SK-N-SH (cell line): ENCODE results near the gene ITIH1. TPM values are rescaled to one million over a fixed set of nuclear protein-coding genes. Genes with fewer than 3 reads are reported as not detected.

Experiments
- CTCF ChIA-PET: fragments of 300-600, 350-600 bp; formaldehyde crosslinking; extraction: SDS; loops from one replicate; lab custom pipeline; 2021; lab: Yijun Ruan, JAX
- POLR2A ChIA-PET: fragments of 350-600 bp; sonication (Branson Sonifier 250); formaldehyde crosslinking; extraction: SDS; loops from one replicate; lab custom pipeline; 2020; ENCODE audit warnings: antibody characterized with exemption, inconsistent platforms; lab: Yijun Ruan, JAX
- DNase-seq: peaks from one replicate; pipeline ENCODE4 v3.0.0; 2012
- H2AFZ ChIP-seq: fragments of 200-600 bp; sonication (generic); 2 replicates; pipeline ENCODE4 v1.8.1; 2016; ENCODE audit warnings: antibody characterized with exemption, mild to moderate bottlenecking, low read depth
- H3F3A ChIP-seq: fragments of 200-600 bp; sonication (generic); replicated peaks from 2 replicates; pipeline ENCODE3; 2016; ENCODE audit warnings: antibody characterized with exemption, mild to moderate bottlenecking; ENCODE audit not compliant: insufficient read depth
- H3K27ac ChIP-seq, 2 experiments: fragments of 200-500 bp in 1 of 2; fragments of 200-600 bp in 1 of 2; sonication (Bioruptor generic) in 1 of 2; sonication (generic), shearing (Covaris generic) in 1 of 2; 2 replicates each; pipeline versions ENCODE4 v1.5.1 to v1.6.1; 2014 to 2016; ENCODE audit warnings: low read depth in 2 of 2, inconsistent platforms in 1 of 2, low read length in 1 of 2, mild to moderate bottlenecking in 1 of 2, mixed read lengths in 1 of 2
- H3K27me3 ChIP-seq: fragments of 200-600 bp; sonication (generic), shearing (Covaris generic); 2 replicates; pipeline ENCODE4 v1.6.1; 2016; ENCODE audit warnings: mixed run types; ENCODE audit not compliant: insufficient read depth
- H3K36me3 ChIP-seq, 2 experiments: fragments of 200-500 bp in 1 of 2; fragments of 200-600 bp in 1 of 2; sonication (Bioruptor generic) in 1 of 2; sonication (generic) in 1 of 2; replicated peaks in 1 of 2; 2 replicates each; pipeline versions ENCODE3 to v1.5.1; 2014 to 2016; ENCODE audit warnings: low read length in 1 of 2, mild to moderate bottlenecking in 1 of 2; ENCODE audit not compliant: insufficient read depth in 2 of 2, control insufficient read depth in 1 of 2
- H3K4me1 ChIP-seq, 2 experiments: fragments of 200-500 bp in 1 of 2; fragments of 200-600 bp in 1 of 2; sonication (Bioruptor generic) in 1 of 2; sonication (generic), shearing (Covaris generic) in 1 of 2; 2 replicates each; pipeline versions ENCODE4 v1.5.1 to v1.6.1; 2014 to 2016; ENCODE audit warnings: low read depth in 1 of 2, low read length in 1 of 2, mixed run types in 1 of 2; ENCODE audit not compliant: insufficient read depth in 2 of 2, control insufficient read depth in 1 of 2
- H3K4me2 ChIP-seq: fragments of 200-600 bp; sonication (generic), shearing (Covaris generic); 2 replicates; pipeline ENCODE4 v1.6.1; 2017; ENCODE audit warnings: mixed run types
- H3K4me3 ChIP-seq, 2 experiments: fragments of 200-500 bp in 1 of 2; fragments of 200-600 bp in 1 of 2; sonication (Bioruptor generic) in 1 of 2; sonication (generic), shearing (Covaris generic) in 1 of 2; 2 replicates each; pipeline versions ENCODE4 v1.5.1 to v1.8.1; 2014 to 2016; ENCODE audit warnings: low read depth in 2 of 2, inconsistent platforms in 1 of 2, low read length in 1 of 2, mild to moderate bottlenecking in 1 of 2, mixed read lengths in 1 of 2, moderate library complexity in 1 of 2
- H3K79me2 ChIP-seq: fragments of 200-600 bp; sonication (generic); 2 replicates; pipeline ENCODE4 v1.8.1; 2017; ENCODE audit warnings: mild to moderate bottlenecking; ENCODE audit not compliant: insufficient read depth
- H3K9ac ChIP-seq: fragments of 200-600 bp; sonication (generic); 2 replicates; pipeline ENCODE4 v1.6.1; 2017; ENCODE audit warnings: mixed run types
- H3K9me2 ChIP-seq: fragments of 200-600 bp; sonication (generic); 2 replicates; pipeline ENCODE4 v1.6.1; 2017; ENCODE audit warnings: mixed run types
- H3K9me3 ChIP-seq: fragments of 200-600 bp; sonication (generic); 2 replicates; pipeline ENCODE4 v1.6.1; 2017; ENCODE audit warnings: mixed run types, mild to moderate bottlenecking, moderate library complexity
- H4K20me1 ChIP-seq: fragments of 200-600 bp; sonication (generic); 2 replicates; pipeline ENCODE4 v1.6.1; 2017; ENCODE audit warnings: mild to moderate bottlenecking, mixed run types; ENCODE audit not compliant: insufficient read depth
- EP300 ChIP-seq, 2 experiments: IDR thresholded peaks; 2 replicates each; pipeline versions ENCODE4 v1.4.0 to v1.6.1; 2012; ENCODE audit warnings: borderline replicate concordance in 1 of 2, low read depth in 1 of 2, low read length in 1 of 2
- EZH2phosphoT487 ChIP-seq: fragments of 200-600 bp; sonication (generic); IDR thresholded peaks from 2 replicates; pipeline ENCODE4 v1.6.1; 2017; ENCODE audit warnings: low read depth, mixed run types, mild to moderate bottlenecking, antibody characterized with exemption, moderate library complexity, borderline replicate concordance
- FOXJ3 ChIP-seq: sonication (generic); formaldehyde crosslinking; IDR thresholded peaks from 2 replicates; pipeline ENCODE4 v1.5.1; 2020; ENCODE audit warnings: mild to moderate bottlenecking, missing genetic modification reagents
- FOXM1 ChIP-seq: IDR thresholded peaks from 2 replicates; pipeline ENCODE4 v1.4.0; 2012; ENCODE audit warnings: low read depth, mild to moderate bottlenecking
- GABPA ChIP-seq: IDR thresholded peaks from 2 replicates; pipeline ENCODE4 v1.4.0; 2012; ENCODE audit warnings: low read depth, mild to moderate bottlenecking
- GATA2 ChIP-seq: sonication (generic); formaldehyde crosslinking; IDR thresholded peaks from 2 replicates; pipeline ENCODE4 v1.5.0; 2020; ENCODE audit warnings: mild to moderate bottlenecking, missing genetic modification reagents
- NFIC ChIP-seq: IDR thresholded peaks from 2 replicates; pipeline ENCODE4 v1.4.0; 2012; ENCODE audit warnings: borderline replicate concordance
- RFX5 ChIP-seq: IDR thresholded peaks from 2 replicates; pipeline ENCODE4 v1.6.1; 2012; ENCODE audit warnings: mild to moderate bottlenecking, improper control_type of control experiment, low read length
- RXRA ChIP-seq: IDR thresholded peaks from 2 replicates; pipeline ENCODE4 v1.4.0; 2012; ENCODE audit warnings: low read depth, mild to moderate bottlenecking, borderline replicate concordance
- SIN3A ChIP-seq: IDR thresholded peaks from 2 replicates; pipeline ENCODE4 v1.6.1; 2012; ENCODE audit warnings: low read depth, mild to moderate bottlenecking, low read length, moderate library complexity, borderline replicate concordance
- SMC3 ChIP-seq: IDR thresholded peaks from 2 replicates; pipeline ENCODE4 v1.6.1; 2012; ENCODE audit warnings: low read depth, low read length, improper control_type of control experiment
- TCF12 ChIP-seq: IDR thresholded peaks from 2 replicates; pipeline ENCODE4 v1.4.0; 2012
- WGBS: methylation state at CpG from one replicate; pipeline ENCODE4 v1.1.6; 2017; ENCODE audit warnings: low lambda C conversion rate; 5-methylcytosine and 5-hydroxymethylcytosine counted together
- polyA plus RNA-seq, 3 experiments: library from polyadenylated mRNA; depleted of rRNA; stranded (reverse); fragments of >200 nt; gene quantifications; 2 replicates each; pipeline ENCODE4 v1.2.3, GENCODE V29; 2012
- TF ChIP-seq, protein P1 (sequence below): fragments of 200-600 bp; sonication (generic); IDR thresholded peaks from 2 replicates; pipeline ENCODE4 v1.6.1; 2017; ENCODE audit warnings: antibody characterized with exemption, mild to moderate bottlenecking, moderate library complexity
- TF ChIP-seq, protein P2 (sequence below): IDR thresholded peaks from 2 replicates; pipeline ENCODE4; 2012
- TF ChIP-seq, protein P3 (sequence below): IDR thresholded peaks from 2 replicates; pipeline ENCODE4 v1.4.0; 2012; ENCODE audit warnings: low read depth
- TF ChIP-seq, protein P4 (sequence below): IDR thresholded peaks from 2 replicates; pipeline ENCODE4 v1.4.0; 2012; ENCODE audit warnings: low read depth, borderline replicate concordance
- TF ChIP-seq, protein P5 (sequence below): IDR thresholded peaks from 2 replicates; pipeline ENCODE4 v1.6.1; 2012; ENCODE audit warnings: mild to moderate bottlenecking, low read depth, low read length, moderate library complexity

Gene ITIH1
- polyA plus RNA-seq, 1 of the 3 experiments (the other 2 are of a cell fraction) = not detected

DNA sequence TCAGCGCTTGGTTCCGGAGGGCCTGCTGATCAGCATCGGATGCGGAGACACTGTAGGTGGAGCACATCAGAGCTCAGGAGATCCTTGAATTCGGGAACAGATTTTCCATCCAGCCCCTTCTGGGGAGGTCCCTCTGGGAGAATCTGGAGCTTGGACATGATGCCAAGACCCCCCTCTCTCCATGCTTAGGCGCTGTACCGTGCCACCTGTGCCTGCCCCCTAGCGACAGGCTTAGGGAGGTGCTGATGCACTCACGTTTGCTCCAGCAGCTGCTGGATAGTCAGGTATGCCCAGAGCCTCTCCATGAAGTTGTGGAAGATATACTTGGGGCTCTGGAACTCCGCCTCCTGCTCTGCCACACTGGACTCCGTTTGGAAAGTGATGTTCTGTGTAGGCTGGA, 43.3 kb downstream of the ITIH1 start:
- ChIA-PET POLR2A (no interaction called here), CTCF (interaction anchor here (0.6 to 2.3 kb wide), 9 partner anchors 9 to 313 kb away, joined by 3 to 8 read pairs (median 3); no protein-coding TSS in a partner anchor)
- H3K79me2 ChIP-seq = no peaks in the 10 kb centered on the region
- no peaks in the 10 kb centered on the region for H3K9me2 ChIP-seq
- H3F3A ChIP-seq = no peaks in the 10 kb centered on the region
- H3K9ac ChIP-seq = no peak overlapping the region
- no peaks in the 10 kb centered on the region; a peak in 1 of 4 replicates for H3K4me1 ChIP-seq
- H3K4me2 ChIP-seq = no peak overlapping the region
- no peak overlapping the region for H3K27ac ChIP-seq
- no peaks in the 10 kb centered on the region for H4K20me1 ChIP-seq
- no peaks in the 10 kb centered on the region for H3K9me3 ChIP-seq
- no peaks in the 10 kb centered on the region for H3K27me3 ChIP-seq
- peak; percentile 64 for DNase-seq
- H2AFZ ChIP-seq = no peak overlapping the region
- no peaks in the 10 kb centered on the region for H3K36me3 ChIP-seq
- no peak overlapping the region for H3K4me3 ChIP-seq
- TF ChIP-seq RXRA = no peak
- TF ChIP-seq, protein P1, sequence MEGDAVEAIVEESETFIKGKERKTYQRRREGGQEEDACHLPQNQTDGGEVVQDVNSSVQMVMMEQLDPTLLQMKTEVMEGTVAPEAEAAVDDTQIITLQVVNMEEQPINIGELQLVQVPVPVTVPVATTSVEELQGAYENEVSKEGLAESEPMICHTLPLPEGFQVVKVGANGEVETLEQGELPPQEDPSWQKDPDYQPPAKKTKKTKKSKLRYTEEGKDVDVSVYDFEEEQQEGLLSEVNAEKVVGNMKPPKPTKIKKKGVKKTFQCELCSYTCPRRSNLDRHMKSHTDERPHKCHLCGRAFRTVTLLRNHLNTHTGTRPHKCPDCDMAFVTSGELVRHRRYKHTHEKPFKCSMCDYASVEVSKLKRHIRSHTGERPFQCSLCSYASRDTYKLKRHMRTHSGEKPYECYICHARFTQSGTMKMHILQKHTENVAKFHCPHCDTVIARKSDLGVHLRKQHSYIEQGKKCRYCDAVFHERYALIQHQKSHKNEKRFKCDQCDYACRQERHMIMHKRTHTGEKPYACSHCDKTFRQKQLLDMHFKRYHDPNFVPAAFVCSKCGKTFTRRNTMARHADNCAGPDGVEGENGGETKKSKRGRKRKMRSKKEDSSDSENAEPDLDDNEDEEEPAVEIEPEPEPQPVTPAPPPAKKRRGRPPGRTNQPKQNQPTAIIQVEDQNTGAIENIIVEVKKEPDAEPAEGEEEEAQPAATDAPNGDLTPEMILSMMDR = peak; percentile 46
- 67% methylated on average over 10 of the region's 11 CpGs for WGBS

DNA sequence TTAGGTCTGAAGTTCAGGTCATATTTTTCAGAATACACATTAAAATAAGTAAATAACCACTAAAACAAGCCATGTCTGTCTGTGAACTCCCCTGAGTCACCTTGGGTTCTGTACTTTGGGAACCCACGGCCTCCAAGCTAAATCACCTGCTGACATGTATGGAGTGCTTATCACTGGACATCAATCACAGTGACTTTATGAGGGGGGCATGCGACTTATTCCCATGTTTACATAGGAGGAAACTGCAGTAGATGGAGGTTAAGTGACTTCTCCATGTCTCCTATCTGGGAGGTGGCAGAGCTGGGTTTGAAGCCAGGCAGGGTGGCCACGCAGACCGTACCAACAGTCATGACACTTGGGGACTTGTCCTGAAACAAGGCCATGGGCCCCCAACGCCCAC, 45.0 kb downstream of the ITIH1 start:
- WGBS = 75% methylated on average over 2 of the region's 5 CpGs
- Histone ChIP-seq H3K9me3 (no peaks in the 10 kb centered on the region), H4K20me1 (no peaks in the 10 kb centered on the region), H3K4me2 (no peak overlapping the region), H3K79me2 (no peaks in the 10 kb centered on the region), H3K4me1 (peaks cover 0 to under 1% of the 10 kb centered on the region in 2 experiments; a peak in 1 of 4 replicates), H2AFZ (no peak overlapping the region), H3K9ac (no peak overlapping the region), H3K27ac (no peak overlapping the region), H3K4me3 (no peak overlapping the region), H3K36me3 (no peaks in the 10 kb centered on the region), H3K27me3 (no peaks in the 10 kb centered on the region), H3K9me2 (no peaks in the 10 kb centered on the region), H3F3A (no peaks in the 10 kb centered on the region)
- no peak for DNase-seq
- ChIA-PET CTCF (interaction anchor here (2.3 kb wide), 1 partner anchor 11 kb away, joined by 8 read pairs; no protein-coding TSS in a partner anchor), POLR2A (no interaction called here)
- TF ChIP-seq TCF12 (no peak), RFX5 (no peak), NFIC (no peak), FOXM1 (no peak), SMC3 (no peak), EZH2phosphoT487 (no peak), RXRA (no peak), SIN3A (no peak), EP300 (IDR thresholded peaks at IDR 0.05; ENCODE audit: borderline replicate concordance in 1 of 2, low read depth in 1 of 2, low read length in 1 of 2) (no peak), GABPA (no peak), FOXJ3 (CRISPR knock-in tag) (no peak), GATA2 (CRISPR knock-in tag) (no peak)
- TF ChIP-seq, protein P2, sequence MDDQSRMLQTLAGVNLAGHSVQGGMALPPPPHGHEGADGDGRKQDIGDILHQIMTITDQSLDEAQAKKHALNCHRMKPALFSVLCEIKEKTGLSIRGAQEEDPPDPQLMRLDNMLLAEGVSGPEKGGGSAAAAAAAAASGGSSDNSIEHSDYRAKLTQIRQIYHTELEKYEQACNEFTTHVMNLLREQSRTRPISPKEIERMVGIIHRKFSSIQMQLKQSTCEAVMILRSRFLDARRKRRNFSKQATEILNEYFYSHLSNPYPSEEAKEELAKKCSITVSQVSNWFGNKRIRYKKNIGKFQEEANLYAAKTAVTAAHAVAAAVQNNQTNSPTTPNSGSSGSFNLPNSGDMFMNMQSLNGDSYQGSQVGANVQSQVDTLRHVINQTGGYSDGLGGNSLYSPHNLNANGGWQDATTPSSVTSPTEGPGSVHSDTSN = no peak
- TF ChIP-seq, protein P3, sequence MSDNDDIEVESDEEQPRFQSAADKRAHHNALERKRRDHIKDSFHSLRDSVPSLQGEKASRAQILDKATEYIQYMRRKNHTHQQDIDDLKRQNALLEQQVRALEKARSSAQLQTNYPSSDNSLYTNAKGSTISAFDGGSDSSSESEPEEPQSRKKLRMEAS = no peak
- TF ChIP-seq, protein P4, sequence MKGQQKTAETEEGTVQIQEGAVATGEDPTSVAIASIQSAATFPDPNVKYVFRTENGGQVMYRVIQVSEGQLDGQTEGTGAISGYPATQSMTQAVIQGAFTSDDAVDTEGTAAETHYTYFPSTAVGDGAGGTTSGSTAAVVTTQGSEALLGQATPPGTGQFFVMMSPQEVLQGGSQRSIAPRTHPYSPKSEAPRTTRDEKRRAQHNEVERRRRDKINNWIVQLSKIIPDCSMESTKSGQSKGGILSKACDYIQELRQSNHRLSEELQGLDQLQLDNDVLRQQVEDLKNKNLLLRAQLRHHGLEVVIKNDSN = no peak
- TF ChIP-seq, protein P5, sequence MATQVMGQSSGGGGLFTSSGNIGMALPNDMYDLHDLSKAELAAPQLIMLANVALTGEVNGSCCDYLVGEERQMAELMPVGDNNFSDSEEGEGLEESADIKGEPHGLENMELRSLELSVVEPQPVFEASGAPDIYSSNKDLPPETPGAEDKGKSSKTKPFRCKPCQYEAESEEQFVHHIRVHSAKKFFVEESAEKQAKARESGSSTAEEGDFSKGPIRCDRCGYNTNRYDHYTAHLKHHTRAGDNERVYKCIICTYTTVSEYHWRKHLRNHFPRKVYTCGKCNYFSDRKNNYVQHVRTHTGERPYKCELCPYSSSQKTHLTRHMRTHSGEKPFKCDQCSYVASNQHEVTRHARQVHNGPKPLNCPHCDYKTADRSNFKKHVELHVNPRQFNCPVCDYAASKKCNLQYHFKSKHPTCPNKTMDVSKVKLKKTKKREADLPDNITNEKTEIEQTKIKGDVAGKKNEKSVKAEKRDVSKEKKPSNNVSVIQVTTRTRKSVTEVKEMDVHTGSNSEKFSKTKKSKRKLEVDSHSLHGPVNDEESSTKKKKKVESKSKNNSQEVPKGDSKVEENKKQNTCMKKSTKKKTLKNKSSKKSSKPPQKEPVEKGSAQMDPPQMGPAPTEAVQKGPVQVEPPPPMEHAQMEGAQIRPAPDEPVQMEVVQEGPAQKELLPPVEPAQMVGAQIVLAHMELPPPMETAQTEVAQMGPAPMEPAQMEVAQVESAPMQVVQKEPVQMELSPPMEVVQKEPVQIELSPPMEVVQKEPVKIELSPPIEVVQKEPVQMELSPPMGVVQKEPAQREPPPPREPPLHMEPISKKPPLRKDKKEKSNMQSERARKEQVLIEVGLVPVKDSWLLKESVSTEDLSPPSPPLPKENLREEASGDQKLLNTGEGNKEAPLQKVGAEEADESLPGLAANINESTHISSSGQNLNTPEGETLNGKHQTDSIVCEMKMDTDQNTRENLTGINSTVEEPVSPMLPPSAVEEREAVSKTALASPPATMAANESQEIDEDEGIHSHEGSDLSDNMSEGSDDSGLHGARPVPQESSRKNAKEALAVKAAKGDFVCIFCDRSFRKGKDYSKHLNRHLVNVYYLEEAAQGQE = no peak
